ENCODE measurements around the gene FTO.

- TF ChIP-seq, protein P1, sequence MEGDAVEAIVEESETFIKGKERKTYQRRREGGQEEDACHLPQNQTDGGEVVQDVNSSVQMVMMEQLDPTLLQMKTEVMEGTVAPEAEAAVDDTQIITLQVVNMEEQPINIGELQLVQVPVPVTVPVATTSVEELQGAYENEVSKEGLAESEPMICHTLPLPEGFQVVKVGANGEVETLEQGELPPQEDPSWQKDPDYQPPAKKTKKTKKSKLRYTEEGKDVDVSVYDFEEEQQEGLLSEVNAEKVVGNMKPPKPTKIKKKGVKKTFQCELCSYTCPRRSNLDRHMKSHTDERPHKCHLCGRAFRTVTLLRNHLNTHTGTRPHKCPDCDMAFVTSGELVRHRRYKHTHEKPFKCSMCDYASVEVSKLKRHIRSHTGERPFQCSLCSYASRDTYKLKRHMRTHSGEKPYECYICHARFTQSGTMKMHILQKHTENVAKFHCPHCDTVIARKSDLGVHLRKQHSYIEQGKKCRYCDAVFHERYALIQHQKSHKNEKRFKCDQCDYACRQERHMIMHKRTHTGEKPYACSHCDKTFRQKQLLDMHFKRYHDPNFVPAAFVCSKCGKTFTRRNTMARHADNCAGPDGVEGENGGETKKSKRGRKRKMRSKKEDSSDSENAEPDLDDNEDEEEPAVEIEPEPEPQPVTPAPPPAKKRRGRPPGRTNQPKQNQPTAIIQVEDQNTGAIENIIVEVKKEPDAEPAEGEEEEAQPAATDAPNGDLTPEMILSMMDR (IDR thresholded peaks at IDR 0.05), result no peak
- TF ChIP-seq POLR2AphosphoS5 (IDR thresholded peaks at IDR 0.05), result no peak
- no peak for TF ChIP-seq POLR2A (IDR thresholded peaks at IDR 0.05)
Measured at GRCh38 chr16:53922067-53922806, 218.3 kb downstream of the FTO start.

Data from prostate gland (tissue), 2 donors.